ENCODE measurements around the gene UQCC3.
A peak's percentile ranks its signal among the peaks of the same experiment; 100 is the strongest.
"Not testable (repeated sequence)": the region's sequence is repeated elsewhere in the genome, so short reads cannot be mapped to it uniquely, and the experiment has no call there.

Gene UQCC3

DNA sequence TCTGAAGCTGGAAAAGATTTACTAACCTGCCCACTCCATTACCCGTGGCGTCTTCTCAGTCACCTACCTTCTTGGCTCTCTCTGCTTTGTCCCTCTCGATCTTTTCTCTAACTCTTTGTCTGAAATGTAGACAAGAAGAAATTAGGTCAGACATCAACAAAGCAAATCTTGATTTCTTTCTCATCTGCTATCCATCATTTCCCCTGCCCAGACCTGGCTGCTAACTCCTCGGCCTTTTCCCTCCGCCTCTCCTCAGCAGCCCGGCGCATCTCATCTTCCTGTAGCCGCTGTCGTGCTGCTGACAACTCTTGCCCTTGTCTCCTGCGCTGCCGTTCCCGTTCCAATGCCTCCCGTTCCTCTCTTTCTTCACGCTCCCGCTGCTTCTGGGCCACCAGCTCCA lies 6.2 kb downstream of the UQCC3 start:
- peaks cover 64% of the 10 kb centered on the region for H3K36me3 Mint-ChIP-seq
- H3K9me3 Mint-ChIP-seq = no peaks in the 10 kb centered on the region
- peak overlapping the region; percentile 97 for H3K27ac Mint-ChIP-seq
- DNase-seq (ENCODE audit: low spot score in 2 of 2) = no peak
- H3K4me3 Mint-ChIP-seq = peak overlapping the region; percentile 91
- ATAC-seq = no peak
- H3K4me1 Mint-ChIP-seq = peaks cover 42% of the 10 kb centered on the region

DNA sequence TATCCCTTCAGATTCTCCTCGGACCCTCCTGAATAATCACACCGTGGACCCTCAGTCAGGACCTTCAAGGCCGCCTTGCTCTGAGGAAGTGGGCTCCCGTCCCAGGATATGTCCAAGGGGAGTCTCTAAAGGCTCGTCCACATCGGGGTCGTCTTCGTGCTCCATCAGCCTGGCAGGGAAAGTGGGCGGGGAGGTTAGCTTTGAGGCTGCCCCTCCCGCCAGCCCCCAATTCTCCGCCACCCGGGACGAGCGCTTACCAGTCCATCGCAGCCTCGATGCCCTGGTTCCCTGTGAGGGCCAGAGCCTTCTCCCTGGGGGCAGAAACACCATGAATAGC lies 6.9 kb downstream of the UQCC3 start:
- peaks cover 42% of the 10 kb centered on the region for H3K4me1 Mint-ChIP-seq
- H3K9me3 Mint-ChIP-seq = no peaks in the 10 kb centered on the region
- ATAC-seq (no peak), DNase-seq (ENCODE audit: low spot score in 2 of 2) (peak in 1 of 2 donors; percentile 56)
- H3K36me3 Mint-ChIP-seq = peaks cover 58% of the 10 kb centered on the region
- peak overlapping the region; percentile 91 for H3K4me3 Mint-ChIP-seq
- H3K27ac Mint-ChIP-seq = peak overlapping the region; percentile 97

DNA sequence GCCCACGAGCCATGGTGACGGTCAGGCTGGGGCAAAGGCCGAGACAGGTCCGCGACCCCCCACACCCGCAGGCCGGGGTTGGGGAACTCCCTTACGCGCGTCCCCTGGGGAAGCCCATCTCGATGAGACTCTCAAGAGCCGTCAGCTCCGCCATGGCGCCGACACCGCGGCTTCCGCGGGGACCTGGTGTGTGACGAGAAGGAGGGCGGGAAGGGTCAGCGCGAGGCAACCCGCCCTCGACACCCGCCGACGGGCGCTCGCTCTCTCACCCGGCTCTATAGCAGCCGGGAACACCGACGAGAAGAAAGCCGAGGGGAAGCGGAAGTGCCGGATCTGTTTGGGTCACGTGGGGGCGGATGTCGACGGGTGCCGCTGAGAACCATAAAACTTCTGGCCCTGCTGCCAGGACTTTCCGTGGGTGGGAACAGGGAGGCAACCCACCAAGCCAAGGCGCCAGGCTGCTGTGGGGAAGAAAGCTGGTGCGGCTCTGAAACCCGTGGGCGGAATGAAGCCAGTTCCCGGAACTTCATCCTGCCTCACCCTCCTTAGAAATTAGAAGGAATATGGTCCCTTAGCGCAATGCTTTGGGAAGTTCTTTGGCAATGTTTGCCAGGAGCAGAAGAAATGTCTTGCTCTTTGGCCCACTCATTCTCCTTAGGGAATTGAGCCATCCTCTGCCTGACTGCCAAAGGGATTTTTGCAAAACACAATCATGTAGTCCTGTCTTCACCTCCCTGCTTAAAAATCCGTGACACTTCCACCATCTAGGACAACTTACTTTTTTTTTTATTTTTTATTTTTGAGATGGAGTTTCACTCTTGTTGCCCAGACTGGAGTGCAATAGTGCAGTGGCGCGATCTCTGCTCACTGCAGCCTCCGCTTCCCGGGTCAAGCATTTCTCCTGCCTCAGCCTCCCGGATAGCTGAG lies 7.6 kb downstream of the UQCC3 start, which contains the start of gene UBXN1:
UBXN1 (minus strand) TSS at position 304 of the 927 bp plus-strand sequence; CDS start at position 154, 150 bp downstream.
- Mint-ChIP-seq H3K4me1 (peaks cover 42% of the 10 kb centered on the region), H3K4me3 (peak within 1 kb of the TSS; percentile 91), H3K9me3 (no peaks in the 10 kb centered on the region), H3K27ac (peak within 1 kb of the TSS; percentile 97), H3K36me3 (peaks cover 52% of the 10 kb centered on the region)
- peak; percentile 91 for ATAC-seq
- DNase-seq (ENCODE audit: low spot score in 2 of 2) = peak; percentile 60 to 90

DNA sequence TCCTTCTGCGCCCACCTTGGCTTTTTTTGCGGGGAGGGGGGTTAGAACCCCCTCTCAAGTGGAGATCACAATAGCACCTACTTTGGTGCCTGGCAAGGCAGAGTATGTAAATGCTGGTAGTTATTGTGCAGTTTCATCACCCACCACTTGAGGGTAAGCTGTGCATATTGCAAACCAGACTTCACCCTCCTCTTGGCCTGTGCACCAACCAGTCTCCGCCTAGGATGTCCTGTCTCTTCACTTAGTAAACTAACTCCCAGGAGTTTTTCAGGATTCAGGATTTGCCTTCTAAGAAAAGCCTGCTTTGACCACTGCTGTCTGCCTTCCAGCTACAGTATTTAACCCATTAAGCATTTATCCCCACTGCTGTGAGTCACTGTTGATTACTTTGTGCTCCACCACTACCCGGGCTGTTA lies 9.4 kb downstream of the UQCC3 start:
- Mint-ChIP-seq H3K4me3 (peak overlapping the region; percentile 91), H3K9me3 (no peaks in the 10 kb centered on the region), H3K36me3 (peaks cover 35% of the 10 kb centered on the region), H3K27ac (no peak overlapping the region), H3K4me1 (peaks cover 36% of the 10 kb centered on the region)
- DNase-seq (ENCODE audit: low spot score in 2 of 2) = peak in 1 of 2 donors; percentile 65
- peak; percentile 81 for ATAC-seq

DNA sequence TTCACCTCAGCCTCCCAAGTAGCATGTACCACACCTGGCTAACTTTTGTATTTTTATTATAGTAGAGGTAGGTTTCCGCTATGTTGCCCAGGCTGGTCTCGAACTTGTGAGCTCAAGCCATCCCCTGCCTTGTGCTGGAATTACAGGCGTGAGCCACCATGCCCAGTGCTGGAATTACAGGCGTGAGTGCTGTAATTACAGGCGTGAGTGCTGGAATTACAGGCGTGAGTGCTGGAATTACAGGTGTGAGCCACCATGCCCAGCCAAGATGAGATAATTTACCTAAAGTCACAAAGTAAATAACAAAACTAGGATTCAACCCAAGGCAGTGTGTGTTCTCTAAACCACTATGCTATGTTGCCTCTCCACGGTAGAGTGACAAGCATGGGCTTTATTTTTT lies 11.0 kb downstream of the UQCC3 start:
- peaks cover 21% of the 10 kb centered on the region for H3K4me1 Mint-ChIP-seq
- DNase-seq (ENCODE audit: low spot score in 2 of 2) (no peak), ATAC-seq (no peak)
- H3K27ac Mint-ChIP-seq = no peak overlapping the region
- H3K36me3 Mint-ChIP-seq = peaks cover 18% of the 10 kb centered on the region
- H3K4me3 Mint-ChIP-seq = no peak overlapping the region
- H3K9me3 Mint-ChIP-seq = no peaks in the 10 kb centered on the region

DNA sequence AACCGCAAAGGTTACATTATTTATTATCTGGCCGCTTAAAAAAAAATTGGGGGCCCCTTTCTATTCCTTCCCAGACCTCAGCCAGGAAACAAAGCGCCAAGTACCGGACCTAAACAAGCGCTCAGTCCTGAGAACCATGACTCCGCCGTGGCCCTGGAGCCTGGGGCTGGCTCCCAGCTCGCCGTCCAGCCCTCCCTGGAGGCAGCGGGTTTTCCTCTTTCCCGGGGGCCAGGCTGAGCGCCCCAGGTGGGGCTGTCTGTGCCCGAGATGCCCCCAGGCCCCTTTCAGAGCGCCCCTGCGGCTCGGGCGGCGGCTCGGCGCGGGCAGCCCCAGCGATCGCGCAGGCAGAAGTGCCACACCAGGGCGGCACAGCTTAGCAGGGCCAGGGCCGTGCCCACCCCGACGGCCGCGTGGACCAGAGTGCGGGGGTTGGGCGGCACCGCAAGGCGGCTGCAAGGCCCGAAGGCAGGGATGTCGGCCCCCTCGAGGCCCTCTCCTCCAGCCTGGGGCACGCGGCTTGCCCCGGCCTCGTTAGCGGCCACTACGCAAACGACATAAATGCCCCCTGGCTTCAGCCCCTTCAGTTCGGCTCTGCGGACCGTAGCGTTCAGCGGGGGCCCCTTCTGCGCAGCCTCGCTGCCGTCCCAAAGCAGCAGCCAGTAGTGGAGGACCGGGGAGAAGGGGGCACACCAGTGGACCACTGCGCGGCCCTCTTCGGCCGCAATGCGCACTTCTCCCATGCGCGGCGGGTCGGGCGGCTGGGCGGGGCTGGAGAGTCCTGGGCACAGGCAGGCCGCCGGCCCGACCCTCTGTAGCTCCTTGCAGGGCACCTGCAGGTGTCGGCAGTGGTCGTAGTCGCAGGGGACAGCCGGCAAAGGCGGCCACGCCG lies 16.3 kb downstream of the UQCC3 start:
- DNase-seq (ENCODE audit: low spot score in 2 of 2) (no peak), ATAC-seq (peak; percentile 16)
- no peaks in the 10 kb centered on the region for H3K4me1 Mint-ChIP-seq
- peaks cover 23% of the 10 kb centered on the region for H3K36me3 Mint-ChIP-seq
- H3K4me3 Mint-ChIP-seq = no peak overlapping the region
- no peaks in the 10 kb centered on the region for H3K9me3 Mint-ChIP-seq
- no peak overlapping the region for H3K27ac Mint-ChIP-seq

DNA sequence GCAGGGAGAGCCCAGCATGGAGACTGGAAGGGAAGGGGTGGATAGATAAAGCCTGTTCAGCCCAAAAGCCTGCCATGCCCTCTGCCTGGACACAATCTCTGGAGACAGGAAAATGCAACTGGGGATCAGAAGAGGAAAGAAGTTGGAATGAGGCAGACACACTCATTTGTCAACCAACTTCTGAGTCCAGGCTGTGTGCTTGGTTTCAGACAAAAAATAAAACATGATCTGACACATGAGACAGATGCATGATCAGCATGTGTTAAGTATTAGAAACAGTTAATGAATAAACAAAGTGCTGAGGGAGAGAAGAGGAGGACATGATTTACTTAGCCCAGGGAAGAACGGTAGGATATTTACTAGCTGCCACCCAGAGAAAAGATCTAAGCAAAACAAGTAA lies 17.0 kb downstream of the UQCC3 start:
- Mint-ChIP-seq H3K9me3 (no peaks in the 10 kb centered on the region), H3K36me3 (peaks cover 26% of the 10 kb centered on the region), H3K4me3 (no peak overlapping the region), H3K4me1 (no peaks in the 10 kb centered on the region), H3K27ac (no peak overlapping the region)
- DNase-seq (ENCODE audit: low spot score in 2 of 2) = no peak
- no peak for ATAC-seq

DNA sequence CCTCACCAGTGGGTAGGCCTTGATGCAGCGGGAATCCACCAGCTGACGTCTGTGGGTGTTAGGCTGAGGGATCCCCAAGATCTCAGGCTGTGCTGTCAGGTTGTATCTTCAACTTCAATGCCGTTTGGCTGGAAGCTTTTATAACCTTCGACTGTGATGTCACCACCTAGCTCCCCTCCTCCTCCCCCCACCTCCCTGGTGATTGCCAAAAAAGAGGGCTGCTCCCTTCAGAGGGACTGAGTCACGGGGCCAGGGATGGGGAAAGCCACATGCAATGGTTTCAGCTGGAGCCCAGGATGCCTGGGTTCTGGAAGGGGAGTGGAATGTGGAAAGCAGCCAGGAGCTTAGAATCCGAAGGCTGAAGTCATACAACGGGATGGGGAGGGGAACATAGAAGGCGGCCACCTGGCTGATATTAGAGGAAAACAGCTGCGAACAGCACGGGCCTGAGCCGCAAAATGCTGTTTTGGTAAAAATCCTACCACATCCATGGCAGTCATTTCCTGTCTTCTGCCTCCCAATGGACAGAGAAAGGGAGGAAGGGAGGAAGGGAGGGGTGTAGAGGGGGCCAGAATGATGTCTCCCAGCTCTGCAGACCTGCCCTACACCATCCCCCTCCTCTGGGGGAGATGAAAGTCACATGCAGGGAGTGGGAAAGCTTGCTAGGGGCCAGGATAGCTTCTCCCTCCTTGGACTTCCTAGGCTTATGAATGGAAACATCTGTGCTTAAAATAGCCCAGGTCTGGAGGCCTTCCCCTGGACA lies 18.1 kb downstream of the UQCC3 start, which contains the start of gene LRRN4CL:
LRRN4CL (minus strand) TSS at position 110 of the 763 bp plus-strand sequence. CDS start 1,022 bp downstream, outside the sequence.
- Mint-ChIP-seq H3K4me1 (peaks cover 3% of the 10 kb centered on the region), H3K27ac (no peak within 1 kb of the TSS), H3K36me3 (peaks cover 34% of the 10 kb centered on the region), H3K9me3 (no peaks in the 10 kb centered on the region), H3K4me3 (no peak within 1 kb of the TSS)
- DNase-seq (ENCODE audit: low spot score in 2 of 2) (no peak), ATAC-seq (no peak)

DNA sequence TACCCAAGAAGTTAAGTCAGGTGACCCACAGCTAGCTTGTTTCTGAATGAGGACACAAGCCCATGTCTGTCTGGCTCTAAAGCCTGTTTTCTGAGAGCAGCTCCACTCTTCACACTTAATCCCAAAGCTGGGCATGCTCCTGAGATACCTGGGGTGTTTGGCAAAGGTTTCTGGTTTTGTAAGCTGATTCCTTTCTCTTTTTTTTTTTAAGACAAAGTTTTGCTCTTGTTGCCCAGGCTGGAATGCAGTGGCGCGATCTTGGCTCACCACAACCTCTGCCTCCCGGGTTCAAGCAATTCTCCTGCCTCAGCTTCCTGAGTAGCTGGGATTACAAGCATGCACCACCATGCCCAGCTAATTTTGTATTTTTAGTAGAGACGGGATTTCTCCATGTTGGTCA lies 22.2 kb downstream of the UQCC3 start:
- H3K4me1 Mint-ChIP-seq; DNase-seq (ENCODE audit: low spot score in 2 of 2); H3K4me3 Mint-ChIP-seq; H3K27ac Mint-ChIP-seq; H3K9me3 Mint-ChIP-seq; ATAC-seq: not testable (repeated sequence)
- H3K36me3 Mint-ChIP-seq = peaks cover 57% of the 10 kb centered on the region

DNA sequence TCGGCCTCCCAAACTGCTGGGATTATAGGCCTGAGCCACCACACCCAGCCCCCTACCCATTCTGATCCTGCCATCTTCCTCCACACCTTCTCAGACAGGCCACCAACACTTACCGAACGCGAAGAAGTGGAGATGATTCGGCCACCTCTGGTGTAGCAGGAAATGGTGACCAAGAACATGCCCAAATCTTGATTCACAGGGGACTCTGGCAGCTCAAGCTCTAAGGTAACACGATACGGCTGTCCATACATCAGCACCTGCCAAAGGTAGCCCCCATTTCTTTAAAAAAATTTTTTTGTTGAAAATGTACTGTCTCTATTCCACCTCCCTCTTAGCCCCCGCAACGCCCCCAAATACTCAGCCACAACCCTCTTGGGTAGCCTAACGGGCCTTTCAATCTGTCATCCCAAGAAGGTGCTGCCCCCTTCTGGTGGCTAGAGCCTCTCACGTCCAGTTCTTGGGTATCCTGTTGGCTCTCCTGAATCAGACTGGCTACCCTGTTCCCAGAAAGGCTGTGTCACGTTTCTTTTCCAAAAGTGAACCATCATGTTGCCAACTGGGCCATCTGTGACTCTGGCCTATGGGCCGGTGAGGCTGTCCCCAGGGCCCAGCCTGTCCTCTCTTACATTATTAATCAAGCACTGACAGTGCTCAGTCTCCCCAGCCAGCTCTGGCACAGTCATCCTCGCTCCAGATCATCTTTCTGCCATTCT lies 23.1 kb downstream of the UQCC3 start:
- ATAC-seq (peak; percentile 85), DNase-seq (ENCODE audit: low spot score in 2 of 2) (peak; percentile 64 to 86)
- peaks cover 58% of the 10 kb centered on the region for H3K36me3 Mint-ChIP-seq
- peak overlapping the region; percentile 41 for H3K27ac Mint-ChIP-seq
- peaks cover 9% of the 10 kb centered on the region for H3K4me1 Mint-ChIP-seq
- H3K9me3 Mint-ChIP-seq = no peaks in the 10 kb centered on the region
- no peak overlapping the region for H3K4me3 Mint-ChIP-seq

DNA sequence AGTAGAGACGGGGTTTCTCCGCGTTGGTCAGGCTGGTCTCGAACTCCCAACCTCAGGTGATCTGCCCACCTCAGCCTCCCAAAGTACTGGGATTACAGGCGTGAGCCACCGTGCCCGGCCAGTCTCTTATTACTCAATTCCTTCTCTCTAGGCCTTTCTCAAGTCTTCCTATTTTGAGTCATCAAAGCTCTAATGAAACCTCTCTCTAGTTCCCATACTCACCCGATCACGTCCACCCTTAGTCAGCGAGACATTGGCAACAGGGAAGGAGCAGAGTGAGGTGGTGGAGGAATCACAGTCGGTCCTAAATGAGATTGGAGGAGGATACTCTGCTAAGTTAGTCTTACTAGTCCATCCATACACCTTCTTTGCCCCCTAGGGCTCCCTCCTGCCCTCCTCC lies 30.8 kb downstream of the UQCC3 start:
- H3K4me3 Mint-ChIP-seq = no peak overlapping the region
- ATAC-seq (peak; percentile 48), DNase-seq (ENCODE audit: low spot score in 2 of 2) (no peak)
- peaks cover 25% of the 10 kb centered on the region for H3K4me1 Mint-ChIP-seq
- peaks cover 66% of the 10 kb centered on the region for H3K36me3 Mint-ChIP-seq
- peak overlapping the region; percentile 76 for H3K27ac Mint-ChIP-seq
- no peaks in the 10 kb centered on the region for H3K9me3 Mint-ChIP-seq

DNA sequence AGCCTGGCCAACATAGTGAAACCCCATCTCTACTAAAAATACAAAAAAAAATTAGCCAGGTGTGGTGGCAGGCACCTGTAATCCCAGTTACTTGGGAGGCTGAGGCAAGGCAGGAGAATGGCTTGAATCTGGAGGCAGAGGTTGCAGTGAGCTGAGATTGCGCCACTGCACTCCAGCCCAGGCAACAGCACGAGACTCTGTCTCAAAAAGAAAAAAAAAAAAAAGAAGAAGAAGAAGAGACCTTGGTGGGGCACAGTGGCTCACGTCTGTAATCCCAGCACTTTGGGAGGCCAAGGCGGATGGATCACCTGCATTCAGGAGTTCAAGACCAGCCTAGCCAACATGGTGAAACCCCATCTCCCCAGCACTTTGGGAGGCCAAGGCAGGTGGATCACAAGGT lies 32.4 kb downstream of the UQCC3 start:
- not testable (repeated sequence) for DNase-seq (ENCODE audit: low spot score in 2 of 2); H3K27ac Mint-ChIP-seq; ATAC-seq; H3K4me3 Mint-ChIP-seq; H3K9me3 Mint-ChIP-seq
- Mint-ChIP-seq H3K4me1 (peaks cover 40% of the 10 kb centered on the region), H3K36me3 (peaks cover 58% of the 10 kb centered on the region)

DNA sequence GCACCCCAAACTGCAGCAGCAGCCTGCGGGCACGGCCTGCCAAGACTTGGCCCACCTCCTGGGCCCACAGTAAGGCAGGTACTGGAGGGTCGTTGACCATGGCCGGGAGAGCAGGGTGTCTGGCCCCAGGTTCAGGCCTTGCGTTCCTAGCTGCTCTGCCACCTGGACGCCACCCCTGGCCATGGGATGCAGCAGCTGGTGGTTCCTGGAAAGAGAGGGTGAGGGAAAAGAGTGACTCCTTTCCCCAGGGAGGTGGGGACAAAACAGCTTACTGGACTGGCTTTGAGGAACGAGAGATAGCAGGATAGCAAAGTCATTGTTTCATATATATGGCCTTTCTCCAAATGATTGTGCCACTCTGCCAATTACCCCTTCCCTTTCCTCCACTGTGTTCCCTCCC lies 33.9 kb downstream of the UQCC3 start:
- H3K4me1 Mint-ChIP-seq = peaks cover 55% of the 10 kb centered on the region

More for the DNA sequence above, 33.9 kb downstream of the UQCC3 start:
- ATAC-seq (no peak), DNase-seq (ENCODE audit: low spot score in 2 of 2) (no peak)
- Mint-ChIP-seq H3K9me3 (no peaks in the 10 kb centered on the region), H3K36me3 (peaks cover 69% of the 10 kb centered on the region), H3K27ac (peak overlapping the region; percentile 87), H3K4me3 (peak overlapping the region; percentile 88)

All from stimulated activated effector memory CD8-positive, alpha-beta T cell treated with anti-CD3 and anti-CD28 coated beads, Interleukin-12 subunit alpha, Interleukin-12 subunit beta, amount 100 ng/mL, for 72 hours (primary cell).